A549 (cell line): ENCODE measurements around the gene MEIOSIN.

Experiments used
- CHD2 ChIP-seq: fragments of 150-350 bp; IDR thresholded peaks from 2 replicates; pipeline ENCODE4 v1.6.1; 2014; ENCODE audit warnings: low read length; ENCODE audit not compliant: partially characterized antibody
- CTCF ChIP-seq: fragments of >200 bp; sonication (Bioruptor Twin); formaldehyde crosslinking; IDR thresholded peaks from 3 replicates; pipeline ENCODE4 v1.5.1; 2016
- ELK1 ChIP-seq: fragments of 150-350 bp; IDR thresholded peaks from 2 replicates; pipeline ENCODE4 v1.6.1; 2014; ENCODE audit warnings: low read depth, mild to moderate bottlenecking, low read length
- HDAC2 ChIP-seq: fragments of 200-600 bp; sonication (generic); IDR thresholded peaks from 2 replicates; pipeline ENCODE4 v1.6.1; 2016
- KDM1A ChIP-seq: fragments of 200-600 bp; sonication (generic); IDR thresholded peaks from 2 replicates; pipeline ENCODE4 v1.6.1; 2016; ENCODE audit warnings: low read depth, mild to moderate bottlenecking
- KDM5A ChIP-seq: fragments of 200-600 bp; sonication (generic); IDR thresholded peaks from 2 replicates; pipeline ENCODE4 v1.6.1; 2016; ENCODE audit warnings: antibody characterized with exemption, mild to moderate bottlenecking
- MAFK ChIP-seq: fragments of 450-650 bp; IDR thresholded peaks from 2 replicates; pipeline ENCODE4 v1.6.1; 2014; ENCODE audit not compliant: partially characterized antibody
- POLR2A ChIP-seq: IDR thresholded peaks from 2 replicates; pipeline ENCODE4 v1.6.1; 2012; ENCODE audit warnings: mild to moderate bottlenecking, low read length
- RAD21 ChIP-seq, 2 experiments: fragments of >200 bp in 1 of 2; sonication (Bioruptor Twin) in 1 of 2; formaldehyde crosslinking in 1 of 2; IDR thresholded peaks in 1 of 2; conservative IDR thresholded peaks in 1 of 2; 2 replicates in 1 of 2; 3 replicates in 1 of 2; pipeline ENCODE4 v1.6.1; 2012 to 2018; ENCODE audit warnings: inconsistent platforms in 1 of 2
- REST ChIP-seq: fragments of 200-600 bp; sonication (generic); IDR thresholded peaks from 2 replicates; pipeline ENCODE4 v1.6.1; 2016; ENCODE audit warnings: antibody characterized with exemption, mild to moderate bottlenecking, moderate library complexity
- RFX5 ChIP-seq: fragments of 450-650 bp; IDR thresholded peaks from 2 replicates; pipeline ENCODE4 v1.7.1; 2014; ENCODE audit warnings: antibody characterized with exemption, mild to moderate bottlenecking, moderate library complexity
- RNF2 ChIP-seq: fragments of 200-600 bp; sonication (generic); IDR thresholded peaks from 2 replicates; pipeline ENCODE4 v1.6.1; 2016; ENCODE audit warnings: low read depth, mild to moderate bottlenecking, antibody characterized with exemption, moderate library complexity, borderline replicate concordance
- TP53 ChIP-seq: fragments of 250-450 bp; sonication (Bioruptor Pico); IDR thresholded peaks from 2 replicates; pipeline ENCODE4 v1.5.0; 2021; ENCODE audit warnings: mild to moderate bottlenecking, moderate library complexity

GRCh38 chr19:45777395-45777961 lies 44.2 kb downstream of the MEIOSIN start:
- TF ChIP-seq CTCF: no peak
- TF ChIP-seq RFX5: no peak
- TF ChIP-seq POLR2A: no peak
- TF ChIP-seq RAD21 (conservative IDR thresholded peaks at IDR 0.05 in 1 of 2, IDR thresholded peaks at IDR 0.05 in 1 of 2): no peak
- TF ChIP-seq ELK1: no peak
- no peak for TF ChIP-seq KDM1A
- TF ChIP-seq REST: no peak
- no peak for TF ChIP-seq RNF2
- TF ChIP-seq KDM5A: no peak
- TF ChIP-seq MAFK: no peak
- TF ChIP-seq HDAC2: no peak
- no peak for TF ChIP-seq TP53 (CRISPR knock-in tag)
- no peak for TF ChIP-seq CHD2
